HG03521 (cell line): ENCODE data around the gene ETV6.
"Not testable (repeated sequence)": the region's sequence is repeated elsewhere in the genome, so short reads cannot be mapped to it uniquely, and the experiment has no call there.

Experiments used
- ATAC-seq: cut with Tn5 transposase; IDR thresholded peaks from one replicate; pipeline ENCODE4 v1.9.1; 2021; ENCODE audit warnings: mild to moderate bottlenecking, moderate library complexity; ENCODE audit not compliant: unreplicated experiment

The ETV6 gene

DNA sequence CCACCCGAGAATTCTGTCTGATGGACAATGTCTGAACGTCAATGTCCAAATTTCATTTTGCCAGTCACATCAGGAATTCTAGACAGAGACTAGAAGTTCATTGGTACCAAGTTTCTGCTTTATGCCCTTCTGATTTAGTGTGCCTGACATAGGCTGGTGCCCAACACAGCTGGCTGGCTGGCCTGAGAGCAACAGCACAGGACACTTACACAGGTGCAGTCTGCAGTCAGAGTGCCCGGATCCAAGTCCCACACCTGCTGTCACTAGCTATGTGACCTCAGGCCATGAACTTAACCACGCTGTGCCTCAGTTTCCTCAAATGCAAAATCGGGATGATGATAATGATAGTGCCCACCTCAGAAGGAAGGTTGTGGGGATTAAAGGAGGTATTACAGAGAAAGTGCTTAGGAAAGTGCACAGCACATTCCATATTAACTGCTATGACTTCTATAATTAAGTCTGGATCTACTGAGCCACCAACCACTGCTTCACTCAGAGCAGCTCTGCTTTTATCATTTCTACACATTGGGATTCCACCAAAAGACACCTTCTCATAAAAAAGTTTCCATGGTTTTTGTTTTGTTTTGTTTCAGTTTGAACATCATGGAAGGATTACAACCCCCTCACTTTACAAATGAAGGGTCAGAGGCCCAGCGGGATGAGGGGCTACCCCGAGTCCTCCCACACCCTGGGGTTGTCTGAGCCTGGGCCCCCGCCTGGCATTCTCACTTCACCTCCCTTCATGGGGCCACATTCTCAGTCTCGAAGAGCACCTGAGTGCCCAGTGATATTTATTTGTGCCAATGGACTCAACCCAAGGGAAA lies 252.4 kb downstream of the ETV6 start:
- no peak for ATAC-seq

DNA sequence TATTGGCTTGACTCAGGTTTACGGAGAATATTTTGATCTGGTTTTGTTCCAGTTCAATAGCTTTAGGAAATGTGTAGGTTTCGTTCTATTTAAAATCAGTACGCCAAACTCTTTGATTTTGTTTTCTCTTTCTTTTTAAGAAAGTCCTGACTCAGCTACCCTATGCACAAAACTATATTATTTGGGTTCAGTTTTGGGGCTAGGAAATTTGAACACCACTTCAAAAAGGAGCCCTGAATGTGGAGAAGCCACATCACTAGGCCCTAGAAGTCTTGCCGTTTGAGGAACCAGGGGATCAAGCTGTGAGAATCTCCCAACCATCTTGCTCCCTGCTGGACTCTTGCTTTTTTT lies 253.0 kb downstream of the ETV6 start:
- no peak for ATAC-seq

DNA sequence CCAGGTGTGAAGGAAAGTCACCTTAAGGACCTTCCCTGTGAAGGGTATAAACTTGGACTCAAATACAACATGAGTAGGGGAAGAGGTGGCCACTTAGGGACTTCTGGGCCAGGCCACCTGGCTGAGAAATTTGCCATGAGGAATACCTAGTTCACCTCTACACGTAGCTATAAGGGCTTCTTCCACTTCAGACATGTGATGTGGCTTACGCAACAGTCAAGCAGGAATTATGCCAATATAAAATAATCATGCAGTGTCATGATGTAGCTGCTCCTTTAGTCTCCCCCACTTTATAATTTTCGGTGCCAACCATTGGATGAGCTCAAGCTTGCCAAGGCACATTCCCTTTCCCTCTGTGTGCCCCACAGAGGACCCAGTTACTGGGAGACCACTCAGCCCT lies 254.7 kb downstream of the ETV6 start:
- no peak for ATAC-seq

DNA sequence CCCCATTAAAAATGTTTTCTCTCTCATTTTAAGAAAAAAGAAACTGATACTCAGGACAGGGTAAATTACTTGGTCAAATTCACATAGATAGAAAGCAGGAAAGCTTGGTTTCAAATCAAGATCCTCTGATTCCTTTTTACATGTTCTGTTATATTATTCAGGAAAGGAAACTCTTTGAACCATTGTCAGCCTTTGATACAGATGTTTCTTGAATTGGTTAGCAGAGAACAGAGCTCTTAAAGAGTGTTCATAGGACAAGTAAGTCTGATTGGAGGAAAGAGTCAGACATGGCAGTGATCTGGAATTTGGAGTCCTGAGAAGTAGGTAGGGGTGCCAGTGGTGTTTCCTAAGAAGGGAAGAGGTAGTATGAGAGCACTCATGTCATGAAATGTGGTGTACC lies 256.1 kb downstream of the ETV6 start:
- ATAC-seq = no peak

DNA sequence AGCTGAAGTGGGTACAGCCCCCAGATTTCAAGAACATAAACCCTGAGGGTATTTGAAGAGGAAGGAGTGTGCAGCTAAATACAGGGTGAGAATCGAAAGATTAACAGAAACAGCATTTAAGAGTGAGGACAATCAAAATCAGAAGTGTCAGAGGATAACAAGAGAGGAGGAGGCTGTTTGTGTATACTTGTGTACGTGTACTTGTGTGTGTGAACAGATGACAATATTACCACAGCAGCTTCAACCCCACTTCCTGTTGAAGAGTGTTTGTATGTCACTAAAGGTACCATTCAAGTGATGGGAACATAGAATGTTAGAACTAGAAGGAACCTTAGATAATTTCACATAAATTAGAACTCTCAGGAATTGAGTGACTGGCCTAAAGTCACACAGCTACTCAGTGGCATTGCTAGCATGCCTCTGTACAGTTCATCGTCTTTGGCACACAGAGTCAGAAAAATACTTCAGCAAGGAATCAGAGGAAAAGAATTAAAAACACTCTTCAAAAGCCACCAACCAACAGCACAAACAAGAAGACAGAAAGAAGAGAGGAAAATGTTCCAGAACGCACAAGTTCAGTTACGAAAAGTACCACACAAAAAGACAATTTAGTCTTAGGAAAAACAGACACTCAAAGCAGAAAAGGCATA lies 256.9 kb downstream of the ETV6 start:
- ATAC-seq = no peak

DNA sequence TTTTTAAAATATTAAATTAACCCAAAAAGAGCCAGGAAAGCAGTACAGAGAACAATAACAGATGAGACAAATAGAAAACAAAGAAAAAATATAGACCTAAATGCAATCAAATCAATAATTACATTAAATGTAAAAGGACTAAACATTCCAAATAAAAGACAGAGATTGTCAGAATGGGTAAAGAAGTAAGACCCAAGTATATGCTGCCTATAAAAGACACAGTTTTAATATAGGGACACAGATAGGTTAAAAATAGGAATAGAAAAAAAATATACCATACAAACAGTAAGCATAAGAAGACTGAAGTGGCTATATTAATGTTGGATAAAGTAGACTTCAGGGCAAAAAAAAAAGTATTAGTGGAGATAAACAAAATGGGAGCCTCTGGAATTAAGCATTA lies 258.2 kb downstream of the ETV6 start:
- no peak for ATAC-seq

DNA sequence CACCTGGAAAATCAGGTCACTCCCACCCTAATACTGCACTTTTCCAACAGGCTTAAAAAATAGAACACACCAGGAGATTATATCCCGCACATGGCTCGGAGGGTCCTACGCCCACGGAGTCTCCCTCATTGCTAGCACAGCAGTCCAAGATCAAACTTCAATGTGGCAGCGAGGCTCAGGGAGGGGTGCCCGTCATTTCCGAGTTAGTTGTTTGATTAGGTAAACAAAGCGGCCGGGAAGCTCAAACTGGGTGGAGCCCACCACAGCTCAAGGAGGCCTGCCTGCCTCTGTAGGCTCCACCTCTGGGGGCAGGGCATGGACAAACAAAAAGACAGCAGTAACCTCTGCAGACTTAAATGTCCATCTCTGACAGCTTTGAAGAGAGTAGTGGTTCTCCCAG lies 259.9 kb downstream of the ETV6 start:
- ATAC-seq = not testable (repeated sequence)

DNA sequence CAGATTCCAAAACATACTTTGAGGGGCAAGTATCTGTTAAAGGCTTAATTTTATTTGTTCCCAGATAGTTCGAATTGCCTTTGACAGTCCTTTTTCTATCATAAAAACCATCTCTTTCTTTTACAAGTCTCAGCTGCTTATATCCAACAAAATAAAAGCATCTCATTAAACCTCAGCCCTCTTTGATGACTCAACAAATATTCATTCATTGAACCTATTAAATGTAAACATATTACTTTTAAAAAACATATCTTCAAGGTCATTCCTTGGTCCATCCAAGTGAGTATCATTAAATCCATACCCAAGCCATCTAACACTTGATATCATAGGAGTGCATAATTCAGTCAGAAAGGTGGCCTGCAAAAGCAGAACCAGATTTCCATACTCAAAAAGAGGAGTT lies 266.6 kb downstream of the ETV6 start:
- no peak for ATAC-seq

DNA sequence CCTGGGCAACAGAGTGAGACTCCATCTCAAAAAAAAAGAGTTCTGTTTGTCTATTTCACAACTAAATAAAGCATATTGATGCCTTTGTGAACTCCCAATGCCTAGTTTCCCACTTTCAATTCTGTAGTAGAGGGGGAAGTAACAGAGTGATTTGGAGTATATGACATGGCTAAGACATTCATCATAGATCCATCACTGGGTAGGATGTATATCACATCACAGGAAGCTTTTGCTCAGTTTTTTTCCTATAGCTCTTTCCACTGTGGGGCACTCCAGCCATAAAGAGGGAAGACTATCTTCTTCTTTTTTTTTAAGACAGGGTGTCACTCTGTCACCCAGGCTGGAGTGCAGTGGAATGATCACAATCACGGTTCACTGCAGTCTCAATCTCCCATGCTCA lies 267.3 kb downstream of the ETV6 start:
- no peak for ATAC-seq

DNA sequence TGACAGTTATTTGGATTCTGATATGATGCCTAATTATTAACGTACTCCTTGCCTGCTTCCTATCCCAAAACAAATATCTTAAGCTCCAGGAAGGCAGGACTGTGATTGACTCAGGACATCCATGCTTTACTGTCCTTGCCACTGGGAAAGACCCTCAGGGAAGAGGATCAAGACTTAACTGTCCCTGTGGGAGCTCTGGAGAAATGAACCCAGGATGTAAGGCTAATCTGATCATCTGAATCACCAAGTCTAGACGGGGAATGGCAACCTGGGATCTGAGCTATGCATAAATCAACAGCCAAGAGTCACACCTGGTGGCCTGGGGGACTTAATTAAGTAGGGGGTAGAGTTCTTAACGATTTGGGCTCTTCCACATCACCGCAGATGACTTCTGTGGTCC lies 268.0 kb downstream of the ETV6 start:
- ATAC-seq = no peak

DNA sequence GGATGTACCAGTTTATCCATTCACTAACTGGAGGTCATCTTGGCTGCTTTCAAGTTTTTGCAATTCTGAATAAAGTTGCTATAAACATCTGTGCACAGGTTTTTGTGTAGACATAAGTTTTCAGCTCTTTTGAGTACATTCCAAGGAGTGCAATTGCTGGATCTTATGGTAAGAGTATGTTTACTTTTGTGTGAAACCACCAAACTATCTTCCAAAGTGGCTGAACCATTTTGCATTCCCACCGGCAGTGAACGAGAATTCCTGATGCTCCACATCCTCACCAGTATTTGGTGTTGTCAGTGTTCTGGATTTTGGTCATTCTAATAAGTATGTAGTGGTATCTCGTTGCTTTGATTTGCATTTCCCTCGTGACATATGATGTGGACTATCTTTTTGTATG lies 270.8 kb downstream of the ETV6 start:
- ATAC-seq = no peak

DNA sequence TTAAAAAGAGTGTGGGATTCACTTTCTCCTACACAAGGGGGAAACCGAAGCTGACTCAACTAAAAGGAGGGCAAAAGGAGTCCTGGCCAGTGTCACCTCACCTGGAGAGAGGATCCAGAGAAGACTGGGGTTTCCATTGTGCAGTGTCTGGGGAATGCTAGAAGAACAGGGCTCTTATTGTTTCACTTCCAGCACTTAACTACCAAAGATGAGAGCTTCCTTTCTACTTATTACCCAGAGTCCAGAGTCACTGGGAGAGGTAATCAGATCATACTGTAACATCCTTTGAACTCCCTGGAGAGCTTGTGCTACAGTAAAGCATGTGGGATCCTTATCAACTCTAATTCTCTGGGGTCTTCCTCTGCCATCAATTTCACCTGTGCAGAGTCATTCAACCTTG lies 272.9 kb downstream of the ETV6 start:
- ATAC-seq = no peak

DNA sequence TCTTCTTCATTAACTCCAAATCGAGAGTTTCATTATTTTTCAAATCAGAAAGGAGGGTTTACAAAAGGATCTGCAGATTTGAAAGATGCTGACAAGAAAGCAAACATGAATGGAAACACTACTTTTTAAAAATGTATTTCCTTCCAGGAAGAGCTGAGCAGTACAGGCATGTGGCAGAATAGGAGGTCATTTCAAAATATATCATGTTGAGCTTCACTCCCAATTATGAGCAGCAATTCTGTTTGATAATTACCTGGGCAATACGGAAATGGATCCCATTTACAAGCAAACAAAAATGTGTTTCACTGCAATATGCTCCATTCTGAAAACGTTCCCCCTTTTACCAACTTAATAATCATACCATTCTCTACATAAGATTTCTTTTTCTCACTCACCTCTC lies 273.6 kb downstream of the ETV6 start:
- no peak for ATAC-seq

DNA sequence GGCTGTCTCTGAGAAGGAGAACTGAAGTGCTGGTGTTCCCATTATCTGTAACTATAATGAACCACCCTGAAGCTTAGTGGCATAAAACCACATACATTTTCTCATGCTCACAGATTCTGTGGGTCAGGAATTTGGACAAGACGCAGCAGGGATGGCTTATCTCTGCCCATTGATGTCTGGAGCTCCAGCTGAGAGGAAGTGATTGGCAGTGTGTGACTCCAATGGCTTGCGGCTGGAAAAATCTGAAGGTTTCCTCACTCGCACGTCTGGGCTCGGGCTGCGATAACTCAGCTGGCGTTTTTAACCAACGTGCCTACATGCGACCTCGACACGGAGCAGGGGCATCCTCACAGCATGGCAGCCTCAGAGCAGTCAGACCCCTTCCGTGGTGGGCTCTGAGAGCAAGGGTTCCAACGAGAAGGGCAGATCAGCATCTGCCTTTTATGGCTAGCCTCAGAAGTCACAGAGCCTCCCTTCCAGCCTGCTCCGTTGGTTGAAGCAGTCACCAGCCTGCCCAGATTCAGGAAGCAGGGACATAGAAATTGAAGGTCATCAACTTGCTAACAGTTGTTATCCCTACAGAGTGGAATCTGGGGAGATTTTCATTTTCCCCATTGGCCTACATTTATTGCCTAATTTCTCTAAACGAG lies 277.9 kb downstream of the ETV6 start:
- ATAC-seq = no peak

DNA sequence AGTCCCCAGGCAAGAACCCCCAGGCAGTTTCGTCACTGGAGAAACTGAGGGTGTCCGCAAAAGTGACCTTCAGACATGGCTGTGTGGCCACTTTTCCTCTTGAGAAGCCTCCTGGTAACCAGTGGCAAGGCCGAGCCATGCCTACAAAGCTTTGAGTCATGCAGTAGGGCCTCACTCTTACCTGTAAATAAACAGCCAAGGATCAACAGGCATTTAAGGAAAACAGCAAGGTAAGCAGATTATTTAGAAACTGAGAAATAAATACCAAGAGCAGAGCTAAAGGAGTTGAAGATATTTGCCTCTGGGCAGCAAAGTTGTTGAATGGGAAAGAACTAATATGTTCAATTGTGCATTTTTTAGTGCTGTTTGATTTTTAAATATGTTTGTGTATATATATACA lies 280.2 kb downstream of the ETV6 start:
- ATAC-seq = no peak

DNA sequence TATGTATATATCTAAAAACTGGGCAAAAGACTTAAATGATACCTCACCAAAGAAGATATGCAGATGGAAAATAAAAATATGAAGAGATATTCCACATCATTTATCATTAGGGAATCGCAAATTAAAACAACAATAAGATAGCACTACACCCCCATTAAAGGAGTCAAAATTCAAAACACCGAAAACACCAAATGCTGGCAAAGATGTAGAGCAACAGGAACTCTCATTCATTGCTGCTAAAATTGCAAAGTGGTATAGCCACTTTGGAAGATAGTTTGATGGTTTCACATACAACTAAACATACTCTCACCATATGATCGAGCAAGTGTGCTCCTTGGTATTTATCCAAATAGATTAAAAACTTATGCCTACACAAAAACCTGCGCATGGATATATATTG lies 289.7 kb downstream of the ETV6 start:
- ATAC-seq = no peak

DNA sequence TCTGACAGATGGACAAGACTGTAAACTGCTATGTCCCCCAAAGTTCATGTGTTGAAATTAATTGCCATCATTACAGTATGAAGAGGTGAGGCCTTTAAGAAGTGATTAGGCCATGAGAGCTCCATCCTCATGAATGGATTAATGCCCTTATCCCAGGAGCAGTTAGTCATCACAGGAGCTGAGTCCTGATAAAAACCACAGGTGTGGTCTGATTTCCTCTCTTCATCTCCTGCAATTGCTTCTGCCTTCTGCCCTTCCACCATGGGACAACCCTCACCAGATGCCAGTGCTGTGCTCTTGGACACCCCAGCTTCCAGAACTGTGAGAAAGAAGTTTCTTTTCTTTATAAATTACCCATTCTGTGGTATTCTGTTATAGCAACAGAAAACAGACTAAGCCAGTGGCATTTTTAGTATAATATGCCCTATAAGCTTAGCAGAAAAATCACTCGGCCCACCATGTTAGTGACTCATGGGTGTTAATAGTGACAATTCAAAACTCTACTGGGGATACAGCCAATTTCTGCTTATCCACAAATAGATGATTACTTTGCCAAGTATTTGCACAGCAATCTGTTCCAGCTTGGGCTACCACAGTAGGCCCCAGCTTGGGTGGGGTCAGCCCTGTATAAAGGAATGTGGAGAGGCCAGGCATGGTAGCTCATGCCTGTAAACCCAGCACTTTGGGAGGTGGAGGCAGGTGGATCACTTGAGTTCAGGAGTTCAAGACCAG lies 292.3 kb downstream of the ETV6 start:
- ATAC-seq = no peak

DNA sequence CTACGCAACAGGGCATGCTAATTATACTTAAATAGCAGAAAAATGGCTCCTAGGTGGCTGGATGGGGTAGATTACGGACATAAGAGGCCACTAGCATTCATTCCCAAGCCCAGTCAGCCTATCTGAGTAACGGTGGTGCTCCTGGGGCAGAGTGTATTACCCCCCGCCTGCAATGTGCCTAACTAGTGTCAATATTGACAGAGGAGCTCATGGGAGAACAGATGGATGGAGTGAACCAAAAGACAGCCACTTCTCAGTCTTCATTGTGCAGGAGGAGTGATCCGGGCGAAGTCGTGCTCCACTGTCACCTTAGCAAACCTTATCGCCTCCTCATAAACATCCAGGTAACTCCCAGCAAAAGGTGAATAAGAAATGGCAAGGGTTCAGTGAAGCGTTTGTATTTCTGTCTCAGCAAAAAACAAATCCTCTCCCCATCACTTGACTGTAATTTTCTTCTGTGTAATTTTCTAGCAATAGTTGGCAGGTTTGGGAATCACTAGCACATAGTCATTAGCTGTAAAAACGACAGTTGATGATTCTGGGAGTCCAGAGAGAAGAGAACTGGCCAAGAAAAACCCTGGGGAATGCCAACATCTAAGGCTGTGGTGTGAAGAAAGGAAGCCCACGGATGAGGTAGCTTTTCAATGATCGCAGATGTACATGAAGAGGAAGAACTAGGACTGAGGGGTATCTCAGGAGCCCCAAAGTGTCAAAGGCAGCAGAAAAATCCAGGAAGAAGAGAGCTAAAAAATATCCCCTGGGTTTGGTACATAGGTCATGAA lies 294.6 kb downstream of the ETV6 start:
- no peak for ATAC-seq
